WTC11 (cell line): Measurements from ENCODE around the gene CD6. TPM values are rescaled to one million over a fixed set of nuclear protein-coding genes. Genes with fewer than 3 reads are reported as not detected.

Experiments used
- ATAC-seq: fragments of 200-7000 bp; cut with Tn5 transposase; 2 replicates; pipeline ENCODE4 v1.10.0; 2021; ENCODE audit warnings: mild to moderate bottlenecking, moderate library complexity
- CTCF ChIA-PET: fragments of 300-600 bp; sonication (Branson Sonifier 250); formaldehyde crosslinking; loops from one replicate; lab custom pipeline; 2021; ENCODE audit warnings: antibody characterized with exemption; lab: Charles Lee
- POLR2A ChIA-PET: fragments of 350-600 bp; sonication (Branson Sonifier 250); formaldehyde crosslinking; loops from one replicate; lab custom pipeline; 2021; ENCODE audit warnings: antibody characterized with exemption; lab: Charles Lee
- DNase-seq: peaks from one replicate; pipeline ENCODE4 v3.0.0; 2021; ENCODE audit warnings: low spot score
- H3K27ac Mint-ChIP-seq: 2 replicates; pipeline ENCODE4 v1.8.0; 2021; ENCODE audit warnings: mixed read lengths
- H3K27me3 Mint-ChIP-seq: 2 replicates; pipeline ENCODE4 v1.8.0; 2021; ENCODE audit warnings: low read depth, mild to moderate bottlenecking, moderate library complexity, mixed read lengths
- H3K36me3 Mint-ChIP-seq: 2 replicates; pipeline ENCODE4 v1.8.0; 2021; ENCODE audit warnings: mixed read lengths
- H3K4me1 Mint-ChIP-seq: 2 replicates; pipeline ENCODE4 v1.8.0; 2022; ENCODE audit warnings: mixed read lengths
- H3K4me3 Mint-ChIP-seq: 2 replicates; pipeline ENCODE4 v1.8.0; 2021; ENCODE audit warnings: mild to moderate bottlenecking, moderate library complexity, mixed read lengths
- H3K9me3 Mint-ChIP-seq: 2 replicates; pipeline ENCODE4 v1.8.0; 2021; ENCODE audit warnings: mixed read lengths
- ARID4B ChIP-seq: sonication (generic); formaldehyde crosslinking; IDR thresholded peaks from 2 replicates; pipeline ENCODE4 v1.8.0; 2023; ENCODE audit warnings: missing genetic modification reagents, mild to moderate bottlenecking, borderline replicate concordance
- ATF3 ChIP-seq: sonication (generic); formaldehyde crosslinking; conservative IDR thresholded peaks from 2 replicates; pipeline ENCODE4 v1.8.1; 2022; ENCODE audit warnings: mild to moderate bottlenecking, missing genetic modification reagents
- ETV6 ChIP-seq: sonication (generic); formaldehyde crosslinking; IDR thresholded peaks from 2 replicates; pipeline ENCODE4 v1.8.1; 2022; ENCODE audit warnings: mild to moderate bottlenecking, missing genetic modification reagents
- FOXJ3 ChIP-seq: sonication (generic); formaldehyde crosslinking; IDR thresholded peaks from 2 replicates; pipeline ENCODE4 v1.9.0; 2021; ENCODE audit warnings: missing genetic modification reagents, mild to moderate bottlenecking, borderline replicate concordance
- FOXK1 ChIP-seq: sonication (generic); formaldehyde crosslinking; IDR thresholded peaks from 2 replicates; pipeline ENCODE4 v1.8.0; 2022; ENCODE audit warnings: mild to moderate bottlenecking, moderate library complexity, missing genetic modification reagents
- FOXP1 ChIP-seq: sonication (generic); formaldehyde crosslinking; IDR thresholded peaks from 2 replicates; pipeline ENCODE4 v1.8.0; 2022; ENCODE audit warnings: missing genetic modification reagents, mild to moderate bottlenecking, moderate library complexity, borderline replicate concordance
- FOXP4 ChIP-seq: sonication (generic); formaldehyde crosslinking; IDR thresholded peaks from 2 replicates; pipeline ENCODE4 v1.8.0; 2022; ENCODE audit warnings: mild to moderate bottlenecking, missing genetic modification reagents
- GTF2I ChIP-seq: fragments of 250-450 bp; sonication (Bioruptor Pico); conservative IDR thresholded peaks from 2 replicates; pipeline ENCODE4 v1.4.0; 2021; ENCODE audit warnings: mild to moderate bottlenecking
- IRF1 ChIP-seq: sonication (generic); formaldehyde crosslinking; IDR thresholded peaks from 2 replicates; pipeline ENCODE4 v1.8.0; 2023; ENCODE audit warnings: missing genetic modification reagents
- KAT7 ChIP-seq: sonication (generic); formaldehyde crosslinking; IDR thresholded peaks from 2 replicates; pipeline ENCODE4 v1.8.1; 2023; ENCODE audit warnings: missing genetic modification reagents, mild to moderate bottlenecking, borderline replicate concordance
- MAX ChIP-seq: sonication (generic); formaldehyde crosslinking; IDR thresholded peaks from 2 replicates; pipeline ENCODE4 v1.8.0; 2022; ENCODE audit warnings: mild to moderate bottlenecking, missing genetic modification reagents
- MYBL2 ChIP-seq: sonication (generic); formaldehyde crosslinking; IDR thresholded peaks from 2 replicates; pipeline ENCODE4 v1.8.1; 2023; ENCODE audit warnings: mild to moderate bottlenecking, moderate library complexity, missing genetic modification reagents
- SP1 ChIP-seq: sonication (generic); formaldehyde crosslinking; conservative IDR thresholded peaks from 2 replicates; pipeline ENCODE4 v1.8.1; 2022; ENCODE audit warnings: missing genetic modification reagents
- TEAD1 ChIP-seq: sonication (generic); formaldehyde crosslinking; IDR thresholded peaks from 2 replicates; pipeline ENCODE4 v1.8.0; 2022; ENCODE audit warnings: mild to moderate bottlenecking, missing genetic modification reagents
- TP53 ChIP-seq: sonication (generic); formaldehyde crosslinking; IDR thresholded peaks from 2 replicates; pipeline ENCODE4 v1.8.1; 2023; ENCODE audit warnings: mild to moderate bottlenecking, missing genetic modification reagents
- USF1 ChIP-seq: sonication (generic); formaldehyde crosslinking; IDR thresholded peaks from 2 replicates; pipeline ENCODE4 v1.8.0; 2022; ENCODE audit warnings: mild to moderate bottlenecking, missing genetic modification reagents
- USF2 ChIP-seq: sonication (generic); formaldehyde crosslinking; IDR thresholded peaks from 2 replicates; pipeline ENCODE4 v1.8.1; 2023; ENCODE audit warnings: mild to moderate bottlenecking, missing genetic modification reagents, moderate library complexity
- ZNF281 ChIP-seq: sonication (generic); formaldehyde crosslinking; IDR thresholded peaks from 2 replicates; pipeline ENCODE4 v1.8.0; 2023; ENCODE audit warnings: mild to moderate bottlenecking, missing genetic modification reagents
- ZNF416 ChIP-seq: fragments of 250-450 bp; sonication (Bioruptor Pico); IDR thresholded peaks from 2 replicates; pipeline ENCODE4 v1.9.0; 2021; ENCODE audit warnings: mild to moderate bottlenecking, inconsistent platforms
- ZNF512 ChIP-seq: sonication (generic); formaldehyde crosslinking; IDR thresholded peaks from 2 replicates; pipeline ENCODE4 v1.8.1; 2022; ENCODE audit warnings: missing genetic modification reagents, borderline replicate concordance
- ZNF671 ChIP-seq: fragments of 250-450 bp; sonication (Bioruptor Pico); IDR thresholded peaks from 2 replicates; pipeline ENCODE4 v1.8.0; 2021; ENCODE audit warnings: mild to moderate bottlenecking
- total RNA-seq: library from RNA; stranded (reverse); gene quantifications from 3 replicates; pipeline ENCODE4 v1.2.3, GENCODE V29; 2021

Gene CD6
- total RNA-seq, 1 experiment from 2014 or later = 1.0 TPM

GRCh38 chr11:60924110-60924905 is 47.2 kb upstream of the CD6 start, which contains the start of gene TMEM132A:
Gene TMEM132A (plus strand): TSS chr11:60924460. CDS start chr11:60924634, 174 bp downstream.
- Mint-ChIP-seq H3K27ac (no peak within 1 kb of the TSS), H3K9me3 (no peaks in the 10 kb centered on the region), H3K4me1 (peaks cover 20% of the 10 kb centered on the region), H3K27me3 (no peaks in the 10 kb centered on the region; the same call in 1 of the 2 replicates), H3K4me3 (peak within 1 kb of the TSS; percentile 88), H3K36me3 (peaks cover 16% of the 10 kb centered on the region)
- DNase-seq = peak; percentile 85
- peak; percentile 83 for ATAC-seq
- ChIA-PET POLR2A (interaction anchor here (0.9 to 1.2 kb wide), 3 partner anchors 9 to 15 kb away, joined by 3 to 11 read pairs (median 8); partner anchors contain the start of gene TMEM109), CTCF (interaction anchor here (0.6 to 1.8 kb wide), 8 partner anchors 9 to 891 kb away, joined by 3 to 7 read pairs (median 3); partner anchors contain the start of genes SLC15A3 and TMEM109)
- TF ChIP-seq IRF1 (CRISPR knock-in tag) = 0 out of 2 replicates have a peak, but pooled peaks have one; percentile 20
- peak; percentile 64; the same call in 1 of the 2 replicates for TF ChIP-seq TEAD1 (CRISPR knock-in tag)
- TF ChIP-seq ZNF671 = no peak
- TF ChIP-seq FOXP1 (CRISPR knock-in tag) = peak; percentile 12; the same call in 1 of the 2 replicates
- 0 out of 2 replicates have a peak, but pooled peaks have one; percentile 61 for TF ChIP-seq FOXP4
- TF ChIP-seq ATF3 (CRISPR knock-in tag) = no peak
- TF ChIP-seq TP53 (CRISPR knock-in tag) = peak; percentile 36; the same call in 1 of the 2 replicates
- TF ChIP-seq ETV6 (CRISPR knock-in tag) = peak; percentile 81
- TF ChIP-seq USF2 (CRISPR knock-in tag) = peak; percentile 82
- peak; percentile 68; the same call in 1 of the 2 replicates for TF ChIP-seq KAT7
- TF ChIP-seq MAX = peak; percentile 85
- TF ChIP-seq ZNF512 (CRISPR knock-in tag) = no peak
- peak; percentile 35; the same call in 1 of the 2 replicates for TF ChIP-seq ZNF281 (CRISPR knock-in tag)
- no peak for TF ChIP-seq GTF2I (CRISPR knock-in tag)
- TF ChIP-seq ARID4B (CRISPR knock-in tag) = 0 out of 2 replicates have a peak, but pooled peaks have one; percentile 72
- TF ChIP-seq MYBL2 = 0 out of 2 replicates have a peak, but pooled peaks have one; percentile 33
- peak; percentile 60 for TF ChIP-seq SP1 (CRISPR knock-in tag)
- TF ChIP-seq USF1 (CRISPR knock-in tag) = peak; percentile 71
- peak; percentile 10; the same call in 1 of the 2 replicates for TF ChIP-seq ZNF416
- TF ChIP-seq FOXJ3 = no peak
- TF ChIP-seq FOXK1 = peak; percentile 76; the same call in 1 of the 2 replicates
